A204.1 (cell line): ENCODE measurements around the gene EDN2.

Source experiments
- FAIRE-seq: peaks from 2 replicates; lab custom pipeline; 2012; peaks lifted over from hg19 to GRCh38; lab: Jason Lieb, UNC

The EDN2 gene

DNA sequence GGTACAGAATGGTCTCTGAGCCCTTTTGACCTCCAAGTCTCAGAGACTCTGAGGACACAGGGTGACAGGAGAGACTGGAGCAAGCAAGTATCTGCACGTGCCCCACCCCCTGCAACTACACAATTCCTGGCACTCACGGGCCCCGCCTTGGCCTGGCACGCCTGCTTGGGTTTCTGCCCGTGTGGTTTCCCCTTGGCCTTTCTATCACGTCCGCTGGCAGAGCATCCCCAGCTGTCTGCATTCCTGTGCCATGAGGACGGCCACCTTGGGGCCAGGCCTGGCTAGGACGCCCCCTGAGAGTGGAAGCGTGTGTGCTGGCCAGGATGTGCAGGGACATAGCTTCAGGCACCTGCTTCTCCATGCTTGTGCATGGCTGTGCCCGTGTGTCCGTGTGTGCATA, 14.3 kb upstream of the EDN2 start:
- no peak for FAIRE-seq

DNA sequence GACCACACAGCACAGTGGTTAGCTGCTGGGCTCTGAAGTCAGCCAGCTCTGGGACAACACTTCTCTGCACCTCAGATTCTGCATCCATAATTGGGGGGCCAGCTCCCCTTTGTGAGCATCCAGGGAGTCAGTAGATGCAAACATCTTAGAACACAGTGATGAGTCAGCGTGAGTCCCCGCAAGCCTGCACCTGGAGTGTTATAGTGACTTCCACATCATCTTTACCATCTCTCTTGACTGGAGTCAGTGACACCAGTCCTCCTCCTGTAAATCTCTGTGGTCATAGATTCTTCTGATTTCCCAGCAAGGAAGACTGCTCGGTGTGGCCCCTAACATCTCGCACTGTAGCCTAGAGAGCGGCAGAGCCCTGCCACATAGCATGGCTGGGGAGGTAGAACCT, 13.9 kb upstream of the EDN2 start:
- FAIRE-seq = no peak

DNA sequence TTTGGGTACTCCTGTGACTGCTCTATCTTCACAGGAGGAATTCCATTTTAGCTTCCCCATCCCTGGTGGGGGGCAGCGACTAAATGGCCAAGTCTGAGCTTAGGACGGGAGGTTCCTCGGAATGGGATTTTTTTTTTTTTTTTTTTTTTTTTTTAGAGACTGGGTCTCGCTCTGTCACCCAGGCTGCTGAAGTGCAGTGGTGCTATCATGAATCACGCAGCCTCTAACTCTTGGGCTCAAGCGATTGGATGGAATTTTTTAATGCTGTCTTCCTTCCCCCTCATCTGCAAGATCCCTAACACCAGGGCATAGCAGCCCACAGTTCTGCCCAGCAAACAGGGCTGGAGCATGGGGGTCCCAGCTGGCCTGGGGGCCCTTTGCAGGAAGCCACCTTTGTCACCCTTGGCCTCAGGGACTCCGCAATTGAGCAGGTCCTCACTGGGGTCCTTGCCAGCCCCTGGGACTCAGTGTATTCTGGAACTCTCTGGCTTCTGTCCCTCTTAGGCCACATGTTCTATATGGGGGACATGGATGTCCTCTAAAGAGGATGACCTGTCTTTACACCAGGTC, 13.1 kb upstream of the EDN2 start:
- no peak for FAIRE-seq

DNA sequence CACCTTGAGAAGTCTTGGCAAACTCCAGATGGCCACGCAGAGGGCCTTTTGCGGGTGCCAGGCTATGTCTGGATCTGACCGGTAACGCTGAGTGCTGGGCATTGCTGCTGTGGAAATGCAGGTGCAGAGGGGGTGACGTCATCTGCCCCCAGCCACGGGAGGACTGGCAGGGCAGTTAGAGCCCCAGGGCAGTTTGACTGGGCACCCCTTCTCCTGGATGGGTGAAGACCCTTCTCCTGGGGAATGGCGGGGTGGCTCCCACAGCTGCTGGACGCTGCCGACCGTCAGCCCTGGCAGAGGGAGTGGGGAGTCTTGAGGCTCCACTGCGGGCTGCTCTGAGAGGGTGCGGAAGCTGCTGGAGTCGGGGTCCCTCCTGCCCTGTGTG, 12.6 kb upstream of the EDN2 start:
- no peak for FAIRE-seq

DNA sequence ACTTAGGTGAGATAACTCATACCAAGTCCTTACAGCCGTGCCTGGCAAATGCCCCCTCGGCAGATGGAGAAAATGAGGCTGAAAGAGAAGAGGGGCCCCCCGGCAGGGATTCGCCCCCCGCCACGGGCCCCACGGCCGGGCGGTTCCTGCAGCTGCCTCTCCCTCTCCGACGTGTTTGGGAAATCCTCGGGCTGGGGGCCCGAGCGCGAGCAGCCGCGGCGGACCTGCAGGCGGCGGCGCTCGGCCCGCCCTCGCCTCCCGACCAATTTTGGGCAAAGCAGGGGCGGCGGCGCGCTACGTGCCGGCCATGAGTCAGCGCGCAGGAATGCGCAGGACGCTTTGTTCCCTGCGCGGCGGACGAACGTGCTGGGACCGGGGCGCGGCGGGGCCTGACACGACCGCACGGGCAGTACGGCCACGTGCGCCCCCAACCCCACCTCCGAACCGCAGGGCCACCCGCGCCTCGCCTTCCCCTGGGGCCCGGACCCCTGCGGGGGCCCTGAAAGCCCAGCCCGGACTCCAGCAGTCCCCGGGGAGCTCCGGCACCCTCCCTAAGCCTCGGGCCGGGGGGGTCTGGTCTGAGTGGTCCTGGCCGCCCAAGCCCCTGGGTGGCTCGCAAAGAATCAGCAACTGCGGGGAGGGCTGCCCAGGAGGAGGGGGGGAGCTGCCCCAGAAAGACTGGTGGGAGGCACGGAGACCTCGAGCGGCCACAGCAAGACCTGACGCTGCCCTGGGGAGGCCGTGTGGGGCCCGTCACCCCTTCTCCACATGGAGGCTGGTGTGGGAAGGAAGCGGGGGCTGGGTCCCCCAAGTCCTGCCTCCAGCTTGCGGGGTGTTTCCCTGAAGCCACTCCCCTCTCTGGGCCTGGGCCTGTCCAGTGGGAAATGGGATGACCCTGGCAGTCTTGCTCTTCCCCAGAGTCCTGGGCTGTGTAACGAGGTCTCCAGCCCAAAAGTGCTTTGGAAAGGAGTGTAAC, 11.9 kb upstream of the EDN2 start:
- FAIRE-seq = no peak

DNA sequence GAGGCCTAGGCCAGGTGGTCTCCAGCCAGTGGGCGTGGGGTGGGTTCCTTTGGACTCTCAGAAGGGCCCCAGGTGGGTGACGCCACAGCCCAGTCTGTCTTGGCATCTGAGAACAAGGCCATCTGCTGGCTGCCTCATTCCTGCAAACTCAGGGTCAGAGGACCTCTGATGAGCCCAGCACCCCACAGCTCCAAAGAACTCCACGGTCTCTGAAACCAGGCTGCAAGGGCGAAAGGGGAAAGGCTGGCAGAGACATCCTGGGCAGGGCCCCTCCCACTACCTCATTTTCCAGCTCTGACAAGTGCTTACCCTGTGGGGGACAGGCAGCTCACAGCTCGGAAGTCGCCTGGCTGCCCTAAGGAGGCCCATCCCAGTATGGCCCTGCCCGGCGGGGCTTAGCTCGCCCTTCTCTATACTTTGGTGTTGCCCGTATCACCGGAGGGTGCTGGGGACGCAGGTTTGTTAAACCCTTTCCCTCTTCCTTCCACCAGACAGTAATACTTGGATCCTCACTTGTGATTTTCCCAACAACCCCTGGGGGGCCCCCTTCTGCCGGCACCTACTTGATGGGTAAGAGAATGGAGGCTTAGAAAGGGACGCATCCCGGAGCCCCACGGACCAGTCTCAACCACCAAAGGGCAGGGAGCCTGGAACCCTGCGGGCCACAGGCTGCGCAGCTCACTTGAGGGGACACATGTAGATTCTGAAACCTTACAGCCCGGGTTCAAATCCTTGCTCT, 10.9 kb upstream of the EDN2 start:
- no peak for FAIRE-seq

DNA sequence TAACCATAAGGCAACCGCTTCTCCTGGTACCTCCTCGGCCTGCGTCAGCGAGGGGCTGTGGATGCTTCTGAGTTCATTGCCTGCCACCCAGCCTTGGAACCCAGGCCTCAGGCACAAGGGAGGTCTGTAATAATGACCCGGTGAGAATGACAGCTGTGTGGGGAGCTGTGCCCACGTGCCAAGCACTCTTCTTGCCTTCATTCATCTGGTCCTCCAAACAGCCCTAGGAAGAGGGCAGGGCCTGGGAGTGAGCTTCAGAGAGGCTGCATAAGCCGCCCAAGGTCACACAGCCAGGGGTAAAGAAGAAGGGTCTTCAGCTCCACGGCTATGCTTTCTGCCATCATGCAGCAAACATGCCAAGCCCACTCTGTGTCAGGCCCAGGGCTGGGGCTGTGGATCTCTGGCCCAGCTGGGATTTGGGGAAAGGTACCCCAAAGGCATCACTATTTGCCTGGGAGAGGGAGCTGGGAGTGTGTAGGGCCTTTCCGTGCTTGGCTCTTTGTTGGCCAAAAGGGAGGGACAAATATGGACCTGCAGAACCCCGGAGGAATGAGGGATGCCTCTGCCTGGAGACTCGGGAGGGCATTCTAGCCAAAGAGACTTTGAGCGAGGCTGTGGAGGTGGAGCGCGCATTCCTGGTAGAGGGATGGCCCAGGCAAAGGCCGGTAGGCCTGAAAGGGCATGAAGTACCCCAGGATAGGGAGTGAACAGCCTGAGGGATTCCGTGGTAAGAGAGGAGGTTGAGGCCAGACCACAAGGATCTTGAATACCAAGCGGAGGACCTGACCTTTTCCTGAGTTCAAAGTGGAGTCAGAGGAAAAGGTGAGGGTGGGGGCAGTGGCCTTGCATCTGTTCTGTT, 10.1 kb upstream of the EDN2 start:
- no peak for FAIRE-seq

DNA sequence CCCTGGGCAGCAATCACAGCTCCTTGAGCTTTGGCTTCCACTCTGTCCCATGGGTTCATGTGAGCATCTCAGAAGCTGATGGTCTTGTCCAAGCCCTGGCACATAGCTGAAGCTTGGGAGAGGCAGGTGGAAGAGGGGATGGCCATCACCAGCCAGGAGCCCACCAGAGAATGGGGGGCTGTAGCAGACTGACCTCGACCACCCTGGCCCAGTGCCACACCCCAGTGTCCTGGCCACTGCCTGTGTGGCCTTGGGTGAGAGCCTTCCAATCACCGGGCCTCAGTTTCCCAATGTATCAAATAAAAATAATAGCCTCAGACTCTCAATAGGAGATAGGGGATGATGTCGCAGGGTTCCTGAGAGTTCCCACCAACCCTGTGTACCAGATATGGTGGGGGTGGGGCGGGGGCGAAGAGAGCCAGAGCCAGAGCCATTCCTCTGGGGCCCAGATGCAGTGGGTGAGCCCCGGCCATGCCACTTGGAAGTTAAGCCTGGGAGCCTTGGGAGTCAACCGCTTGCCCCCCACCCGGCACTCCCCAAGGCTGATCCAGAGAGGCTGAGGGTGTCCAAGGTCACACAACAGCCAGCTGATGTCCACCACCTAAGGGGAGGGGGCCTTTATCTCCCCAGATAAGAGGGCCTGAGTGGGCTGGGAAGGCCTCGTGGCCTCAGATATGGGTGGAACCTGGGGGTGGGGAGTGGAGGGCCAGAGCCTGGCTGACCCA, 9.3 kb upstream of the EDN2 start:
- FAIRE-seq = no peak

DNA sequence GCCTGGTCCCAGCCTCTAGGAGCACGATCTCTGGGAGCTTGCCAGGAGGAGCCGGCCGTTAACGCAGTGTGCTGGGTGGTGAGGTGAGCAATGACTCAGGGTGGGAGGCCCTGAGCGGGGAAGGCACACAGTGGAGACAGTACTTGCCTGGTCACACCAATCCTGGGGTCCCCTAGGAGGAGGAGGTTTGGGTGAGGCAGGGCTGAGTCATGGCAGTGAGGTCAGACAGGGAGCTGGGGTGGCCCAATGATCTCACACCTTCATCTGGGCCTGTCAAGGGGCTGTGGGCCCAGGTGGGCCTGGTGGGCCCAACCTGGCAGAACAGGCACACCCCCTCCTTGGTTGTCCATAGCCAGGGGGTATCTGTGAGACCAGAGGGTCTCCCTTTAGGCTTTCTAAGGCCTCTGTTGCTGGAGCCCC, 8.6 kb upstream of the EDN2 start:
- FAIRE-seq = no peak

DNA sequence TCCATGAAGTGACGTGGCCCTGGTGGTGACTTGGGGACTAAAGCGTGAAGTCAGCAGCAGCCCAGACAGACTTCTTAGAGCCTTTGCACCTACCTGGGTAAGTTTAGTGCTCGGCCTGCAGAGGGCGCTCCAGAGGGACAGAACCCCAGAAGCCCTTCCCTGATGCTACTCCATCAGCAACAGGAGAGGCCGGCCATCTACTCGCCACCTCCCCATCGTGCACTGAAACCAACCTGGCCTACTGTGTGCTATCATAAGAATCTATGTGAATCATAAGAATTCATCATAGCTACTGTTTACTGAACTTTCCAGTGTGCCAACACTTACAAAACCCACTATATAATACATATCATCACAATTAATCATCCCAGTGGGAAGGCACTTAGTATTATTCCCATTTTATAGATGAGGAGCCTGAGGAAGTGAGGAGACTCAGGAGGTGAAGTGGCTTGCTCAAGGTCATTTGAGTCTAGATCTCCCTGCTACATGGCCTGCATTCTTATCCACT, 7.9 kb upstream of the EDN2 start:
- no peak for FAIRE-seq

DNA sequence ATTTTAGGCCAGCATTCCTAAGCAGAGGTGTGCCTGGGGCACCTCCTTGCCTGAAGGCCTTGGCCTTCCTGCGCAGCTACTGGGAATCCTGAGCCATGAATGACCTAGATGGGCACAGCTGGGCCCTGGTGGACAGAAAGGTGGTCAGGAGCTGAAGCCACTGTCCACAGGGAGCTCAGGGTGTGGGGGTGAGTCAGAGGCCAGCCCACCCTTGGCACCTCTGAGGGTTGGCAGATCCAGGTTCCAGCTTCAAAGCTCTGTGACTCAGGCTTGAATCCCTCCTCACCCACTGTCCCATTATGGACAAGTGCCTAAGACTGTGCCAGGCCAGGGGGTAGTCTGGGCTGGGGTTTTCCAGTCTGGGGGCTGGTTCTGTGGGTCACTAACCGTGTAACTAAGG, 6.4 kb upstream of the EDN2 start:
- FAIRE-seq = no peak

DNA sequence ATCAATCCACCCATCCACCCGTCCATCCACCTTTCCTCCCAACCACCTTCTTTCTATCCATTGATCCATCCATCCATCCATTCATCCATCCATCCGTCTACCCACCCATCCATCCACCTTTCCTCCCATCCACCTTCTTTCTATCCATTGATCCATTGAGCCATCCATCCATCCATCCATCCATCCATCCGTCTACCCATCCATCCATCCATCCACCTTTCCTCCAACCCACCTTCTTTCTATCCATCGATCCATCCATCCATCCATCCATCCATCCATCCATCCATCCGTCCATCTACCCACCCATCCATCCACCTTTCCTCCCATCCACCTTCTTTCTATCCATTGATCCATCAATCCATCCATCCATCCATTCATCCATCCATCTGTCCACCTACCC, 5.1 kb upstream of the EDN2 start:
- no peak for FAIRE-seq

DNA sequence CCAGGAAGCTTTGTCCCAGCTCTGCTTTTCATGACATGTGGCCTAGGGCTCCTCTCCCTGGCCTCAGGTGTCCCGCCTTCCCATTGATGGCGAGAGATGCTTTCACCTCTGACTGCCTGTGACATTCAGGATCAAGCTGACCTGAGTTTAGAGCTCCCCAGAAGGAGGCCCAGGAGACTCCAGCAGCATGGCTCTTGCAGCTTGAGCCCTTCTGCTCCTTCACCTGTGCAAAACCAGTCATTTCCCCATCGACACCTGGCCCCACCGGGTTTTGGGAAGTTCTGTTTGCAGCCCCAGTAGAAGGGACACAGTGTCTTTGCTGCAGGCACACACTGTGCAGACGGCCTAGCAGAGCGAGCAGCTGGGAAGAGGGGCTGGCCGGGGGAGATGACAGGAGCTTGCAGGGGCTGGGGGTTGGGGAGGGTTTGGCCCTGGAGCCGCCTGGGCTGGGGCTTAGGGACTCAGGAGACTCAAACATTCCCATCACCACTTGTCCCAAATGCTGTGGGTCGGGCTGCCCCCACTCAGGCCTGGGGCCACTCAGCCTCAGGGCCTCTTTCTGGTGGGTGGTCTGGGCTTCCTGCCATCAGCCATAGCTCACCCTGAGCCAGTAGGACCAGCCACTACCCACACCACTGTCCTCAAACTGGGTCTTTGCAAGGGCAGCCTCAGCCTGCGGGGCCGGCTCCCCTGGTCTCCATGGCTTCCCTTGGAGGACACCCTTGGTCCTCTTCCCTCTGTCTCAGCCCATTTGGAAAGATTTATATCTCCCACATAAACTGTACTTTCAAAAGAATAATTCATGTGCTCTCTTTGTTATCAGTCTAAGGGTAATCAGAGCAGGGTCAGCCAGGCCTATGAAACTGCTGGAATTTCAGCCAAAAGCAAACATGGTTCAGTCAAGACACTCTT, 3.8 kb upstream of the EDN2 start:
- no peak for FAIRE-seq

DNA sequence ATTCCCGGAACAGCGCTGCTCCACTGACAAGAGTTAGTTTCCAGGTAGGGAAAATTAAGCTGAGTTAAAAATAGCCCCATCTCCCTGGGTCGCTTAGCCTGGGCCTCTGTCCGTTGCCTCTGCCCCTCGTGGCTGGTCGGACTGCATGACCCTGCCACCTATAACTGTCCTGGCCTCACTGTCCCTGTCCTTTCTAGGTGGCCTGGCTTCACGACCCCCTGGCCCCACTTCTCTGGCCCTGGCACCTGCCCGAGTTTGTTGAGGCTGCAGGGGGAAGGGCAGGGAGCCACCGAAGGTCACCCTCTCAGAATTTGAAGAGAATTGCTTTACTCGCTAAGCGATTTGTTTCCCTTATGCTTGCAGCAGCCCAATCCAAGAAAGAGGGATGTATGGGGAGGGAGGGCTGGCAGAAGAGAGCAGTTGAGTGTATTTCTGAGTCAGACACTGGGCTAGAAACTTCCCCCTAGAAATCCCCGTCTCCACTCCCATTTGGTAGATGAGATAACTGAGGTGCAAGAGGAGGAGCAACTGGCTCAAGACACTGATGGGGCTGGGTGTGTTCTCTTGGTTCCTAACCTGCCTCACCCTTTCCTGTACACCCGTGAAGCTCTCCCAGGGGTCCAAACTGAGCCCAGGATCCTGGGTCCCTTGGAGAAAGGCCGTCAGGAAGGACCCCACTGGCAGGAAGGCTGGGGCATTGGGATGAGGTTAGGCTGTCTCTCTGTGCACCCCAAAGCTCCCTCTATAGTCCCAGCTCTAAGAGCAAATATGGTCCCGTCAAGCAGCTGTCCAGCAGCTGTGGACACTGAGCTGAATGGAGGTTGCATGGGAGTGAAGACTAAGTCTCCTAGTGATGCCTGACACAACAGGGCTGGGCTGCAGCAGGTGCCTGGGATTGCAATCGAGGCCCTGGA, 2.9 kb upstream of the EDN2 start:
- no peak for FAIRE-seq

DNA sequence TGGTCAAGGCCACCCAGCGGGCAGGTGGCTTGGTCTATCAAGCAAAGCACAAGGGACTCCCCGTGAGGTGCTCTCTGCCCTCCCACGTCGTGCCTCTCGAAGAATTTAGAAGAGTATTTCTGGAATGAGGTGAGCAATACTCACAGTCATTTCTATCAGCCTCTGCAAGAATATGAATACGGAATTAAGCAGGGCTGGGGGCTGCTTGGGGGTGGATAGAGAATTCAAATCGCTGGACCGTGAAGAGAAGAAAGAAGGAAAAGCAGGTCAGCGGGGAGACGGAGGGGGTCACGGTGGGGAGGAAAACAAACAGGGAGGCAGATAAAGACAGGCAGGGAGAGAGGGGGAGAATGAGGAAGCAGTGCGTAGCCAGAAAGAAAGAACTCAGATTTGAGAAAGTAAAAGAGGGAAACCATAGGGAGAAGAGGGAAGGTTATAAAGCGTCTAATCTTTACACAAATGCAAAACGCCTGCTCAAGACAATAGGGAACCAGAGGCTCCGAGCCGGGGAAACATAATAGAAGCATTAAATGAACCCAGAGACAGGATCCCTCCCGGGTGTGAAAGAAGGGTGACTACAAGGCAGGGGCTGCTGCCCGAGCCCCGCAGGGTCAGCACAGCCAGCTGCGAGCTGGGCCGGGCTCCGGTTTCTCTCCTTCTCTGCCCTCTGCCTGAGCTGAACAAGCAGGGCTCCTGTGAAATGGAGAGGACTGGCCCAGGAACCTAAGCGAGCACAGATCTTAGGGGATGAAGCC, 2.1 kb upstream of the EDN2 start:
- no peak for FAIRE-seq

DNA sequence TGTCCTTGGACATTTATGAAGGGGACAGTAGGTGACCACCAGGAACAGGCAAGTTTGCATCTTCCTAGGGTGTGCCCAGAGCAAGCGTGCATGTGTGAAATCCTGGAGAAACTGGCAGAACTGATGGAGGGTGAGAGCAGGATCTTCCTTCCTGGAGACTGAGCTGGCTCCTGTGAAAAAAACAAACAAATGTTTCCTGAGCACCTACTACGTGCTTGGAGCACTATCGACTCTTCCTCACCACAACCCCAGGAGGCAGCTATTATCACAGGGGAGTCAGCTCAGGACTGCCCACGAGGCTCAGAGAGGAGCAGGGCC, 1.5 kb upstream of the EDN2 start:
- FAIRE-seq = no peak

DNA sequence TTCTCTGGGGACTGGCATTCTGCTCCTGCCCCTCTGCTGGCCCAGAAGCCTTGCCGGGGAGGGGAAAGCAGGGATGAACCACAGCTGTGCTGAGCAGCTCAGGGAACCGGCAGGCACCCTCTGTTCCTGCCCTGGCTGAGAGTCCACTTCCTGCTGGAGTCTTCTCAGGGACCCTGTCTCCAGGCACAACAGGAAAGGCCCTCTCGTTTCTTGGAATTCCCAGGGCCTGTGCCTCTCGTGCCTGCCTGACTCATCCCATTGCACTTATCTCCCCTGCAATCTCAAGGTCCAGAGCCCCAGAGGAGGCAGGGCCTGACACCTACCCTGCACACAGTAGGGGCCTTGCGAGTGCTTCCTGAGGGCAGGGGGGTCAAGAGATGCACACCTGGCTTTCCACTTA, 1.1 kb upstream of the EDN2 start:
- FAIRE-seq = no peak

DNA sequence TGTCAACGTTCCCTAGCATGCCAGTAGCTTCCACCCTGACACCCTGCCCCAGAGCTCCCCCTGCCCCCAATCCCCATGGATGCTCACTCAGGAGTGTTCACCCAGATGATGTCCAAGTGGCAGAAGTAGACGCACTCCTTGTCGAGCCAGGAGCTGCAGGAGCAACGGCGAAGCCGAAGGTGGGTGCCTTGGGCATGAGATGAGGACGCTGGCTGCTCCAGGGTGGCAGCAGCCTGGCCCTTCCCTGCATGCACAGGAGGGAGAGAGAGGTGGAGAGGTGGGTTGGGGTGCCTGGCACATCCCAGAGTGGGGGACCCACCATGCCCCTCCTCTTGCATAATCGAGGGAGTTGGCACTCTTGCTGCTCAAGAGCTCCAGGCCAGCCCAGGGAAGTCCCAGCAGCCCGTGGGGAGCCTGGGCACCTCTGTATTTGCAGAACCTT, 502 bp downstream of the EDN2 start:
- FAIRE-seq = no peak
